NCI-H2107 (cell line): ENCODE measurements around the gene SYCP2.
"Not testable (repeated sequence)": the region's sequence is repeated elsewhere in the genome, so short reads cannot be mapped to it uniquely, and the experiment has no call there.

Experiments used
- DNase-seq: peaks from one replicate; lab custom pipeline; 2025; lab: John Stamatoyannopoulos, UW

The SYCP2 gene, protein sequence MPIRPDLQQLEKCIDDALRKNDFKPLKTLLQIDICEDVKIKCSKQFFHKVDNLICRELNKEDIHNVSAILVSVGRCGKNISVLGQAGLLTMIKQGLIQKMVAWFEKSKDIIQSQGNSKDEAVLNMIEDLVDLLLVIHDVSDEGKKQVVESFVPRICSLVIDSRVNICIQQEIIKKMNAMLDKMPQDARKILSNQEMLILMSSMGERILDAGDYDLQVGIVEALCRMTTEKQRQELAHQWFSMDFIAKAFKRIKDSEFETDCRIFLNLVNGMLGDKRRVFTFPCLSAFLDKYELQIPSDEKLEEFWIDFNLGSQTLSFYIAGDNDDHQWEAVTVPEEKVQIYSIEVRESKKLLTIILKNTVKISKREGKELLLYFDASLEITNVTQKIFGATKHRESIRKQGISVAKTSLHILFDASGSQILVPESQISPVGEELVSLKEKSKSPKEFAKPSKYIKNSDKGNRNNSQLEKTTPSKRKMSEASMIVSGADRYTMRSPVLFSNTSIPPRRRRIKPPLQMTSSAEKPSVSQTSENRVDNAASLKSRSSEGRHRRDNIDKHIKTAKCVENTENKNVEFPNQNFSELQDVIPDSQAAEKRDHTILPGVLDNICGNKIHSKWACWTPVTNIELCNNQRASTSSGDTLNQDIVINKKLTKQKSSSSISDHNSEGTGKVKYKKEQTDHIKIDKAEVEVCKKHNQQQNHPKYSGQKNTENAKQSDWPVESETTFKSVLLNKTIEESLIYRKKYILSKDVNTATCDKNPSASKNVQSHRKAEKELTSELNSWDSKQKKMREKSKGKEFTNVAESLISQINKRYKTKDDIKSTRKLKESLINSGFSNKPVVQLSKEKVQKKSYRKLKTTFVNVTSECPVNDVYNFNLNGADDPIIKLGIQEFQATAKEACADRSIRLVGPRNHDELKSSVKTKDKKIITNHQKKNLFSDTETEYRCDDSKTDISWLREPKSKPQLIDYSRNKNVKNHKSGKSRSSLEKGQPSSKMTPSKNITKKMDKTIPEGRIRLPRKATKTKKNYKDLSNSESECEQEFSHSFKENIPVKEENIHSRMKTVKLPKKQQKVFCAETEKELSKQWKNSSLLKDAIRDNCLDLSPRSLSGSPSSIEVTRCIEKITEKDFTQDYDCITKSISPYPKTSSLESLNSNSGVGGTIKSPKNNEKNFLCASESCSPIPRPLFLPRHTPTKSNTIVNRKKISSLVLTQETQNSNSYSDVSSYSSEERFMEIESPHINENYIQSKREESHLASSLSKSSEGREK (N-terminal part only)

GRCh38 chr20:59933296-59933848 lies at the start of gene SYCP2:
Gene SYCP2 (minus strand): TSS chr20:59933637. CDS start chr20:59922413, 11,224 bp downstream.
- DNase-seq: no peak

DNA sequence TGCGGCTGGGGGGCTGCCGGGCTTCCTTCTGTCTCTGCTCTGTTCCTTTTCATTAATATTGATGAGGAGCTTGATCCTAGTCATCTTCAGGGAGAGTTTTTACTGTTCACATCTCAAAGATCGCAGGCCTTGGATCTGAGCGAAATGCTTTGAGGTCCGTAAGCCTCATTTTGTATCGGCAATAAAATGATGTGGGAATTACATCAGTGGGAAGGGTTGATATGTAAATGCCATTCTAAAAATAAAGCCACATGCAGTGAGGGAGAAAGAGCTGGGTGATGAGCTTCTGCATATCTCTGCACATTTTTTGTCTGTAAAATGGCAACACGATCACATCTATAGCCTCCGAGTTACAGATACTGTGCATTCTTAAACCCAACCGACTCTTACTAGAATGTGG lies 49.6 kb upstream of the SYCP2 start:
- no peak for DNase-seq

GRCh38 chr20:59977086-59977485 lies 43.6 kb upstream of the SYCP2 start:
- no peak for DNase-seq

GRCh38 chr20:59976156-59976782 lies 42.8 kb upstream of the SYCP2 start:
- no peak for DNase-seq

DNA sequence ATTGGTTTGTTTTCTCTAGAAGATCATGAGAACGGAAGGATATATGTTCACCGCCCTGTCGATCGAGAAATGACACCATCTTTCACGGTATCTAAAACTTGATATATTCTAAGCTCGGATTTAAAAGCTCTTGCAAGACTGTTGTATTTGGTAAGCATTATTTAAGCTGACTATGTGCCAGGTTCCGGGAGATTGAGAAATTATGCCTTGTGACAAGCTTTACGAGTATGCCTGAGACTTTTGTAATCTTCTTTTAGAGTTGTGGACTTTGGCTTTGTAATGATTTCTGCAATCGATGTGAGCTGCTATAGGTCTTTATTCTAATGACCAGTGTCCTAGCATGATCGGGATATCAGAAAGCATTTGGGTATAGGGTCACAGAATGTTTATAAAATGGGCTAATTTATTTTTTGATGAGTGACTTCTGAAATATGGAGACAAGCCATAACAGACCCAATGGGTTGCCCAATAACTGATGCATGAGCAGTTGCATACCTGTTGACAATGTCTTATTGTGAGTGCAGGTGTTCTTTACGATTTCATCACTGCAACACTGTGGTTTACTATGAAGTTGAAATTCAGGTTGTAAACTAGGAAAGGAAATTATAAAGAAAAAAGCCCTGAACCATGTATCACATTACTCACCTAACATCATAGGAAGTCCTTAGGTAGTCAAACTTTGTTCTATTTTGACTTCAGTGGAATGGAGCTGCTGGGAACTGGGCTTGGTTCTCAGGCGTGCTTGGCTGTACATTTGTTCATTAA lies 38.8 kb upstream of the SYCP2 start:
- no peak for DNase-seq

DNA sequence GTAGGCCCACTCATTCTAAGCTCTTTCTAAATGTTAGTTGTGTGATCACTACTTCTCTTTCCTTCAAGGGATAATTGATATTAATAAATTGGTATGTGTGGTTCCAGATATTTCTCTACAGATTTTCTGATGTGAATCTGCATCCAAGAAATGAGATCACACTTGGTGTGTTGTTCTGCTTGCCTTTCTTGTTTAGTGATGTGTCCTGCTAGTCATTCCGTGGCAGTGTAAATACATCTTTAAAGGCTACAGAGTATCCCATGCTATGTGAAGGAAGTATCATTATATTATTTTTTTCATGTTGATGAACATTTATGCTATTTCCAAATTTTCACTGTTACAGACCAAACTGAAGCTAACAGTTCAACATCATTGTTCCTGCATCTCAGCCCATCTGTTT lies 38.0 kb upstream of the SYCP2 start:
- DNase-seq: no peak

GRCh38 chr20:59966428-59966827 lies 33.0 kb upstream of the SYCP2 start:
- no peak for DNase-seq

GRCh38 chr20:59962155-59962554 lies 28.7 kb upstream of the SYCP2 start:
- DNase-seq: no peak

DNA sequence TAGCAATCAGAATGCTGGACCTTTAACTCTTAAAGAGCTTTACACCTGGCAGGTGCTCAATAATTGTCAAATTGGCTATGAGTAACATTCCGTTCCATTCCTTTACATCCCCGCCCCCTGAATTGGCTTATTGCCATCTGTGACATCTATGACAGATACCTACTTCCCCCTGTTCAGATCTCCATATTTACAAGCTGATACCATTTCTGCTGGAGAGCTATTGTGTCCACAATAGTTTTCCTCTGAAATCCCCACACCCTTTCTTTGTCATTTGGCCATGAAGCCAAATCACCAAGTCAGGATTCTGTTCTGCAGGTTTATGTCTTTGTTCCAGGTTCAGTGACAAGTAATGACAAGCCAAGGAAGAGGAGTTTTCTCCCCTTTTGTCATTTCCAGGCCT lies 28.0 kb upstream of the SYCP2 start:
- no peak for DNase-seq

GRCh38 chr20:59958626-59959025 lies 25.2 kb upstream of the SYCP2 start:
- peak; percentile 77 for DNase-seq

GRCh38 chr20:59958123-59958522 lies 24.7 kb upstream of the SYCP2 start, which contains the start of gene CDH26:
Gene CDH26 (plus strand): TSS chr20:59958423. CDS start chr20:59958727, 304 bp downstream.
- no peak for DNase-seq

- DNase-seq: not testable (repeated sequence)
These were observed 24.1 kb upstream of the SYCP2 start for GRCh38 chr20:59957568-59957967.

GRCh38 chr20:59955131-59955796 lies 21.8 kb upstream of the SYCP2 start:
- peak; percentile 52 for DNase-seq

DNA sequence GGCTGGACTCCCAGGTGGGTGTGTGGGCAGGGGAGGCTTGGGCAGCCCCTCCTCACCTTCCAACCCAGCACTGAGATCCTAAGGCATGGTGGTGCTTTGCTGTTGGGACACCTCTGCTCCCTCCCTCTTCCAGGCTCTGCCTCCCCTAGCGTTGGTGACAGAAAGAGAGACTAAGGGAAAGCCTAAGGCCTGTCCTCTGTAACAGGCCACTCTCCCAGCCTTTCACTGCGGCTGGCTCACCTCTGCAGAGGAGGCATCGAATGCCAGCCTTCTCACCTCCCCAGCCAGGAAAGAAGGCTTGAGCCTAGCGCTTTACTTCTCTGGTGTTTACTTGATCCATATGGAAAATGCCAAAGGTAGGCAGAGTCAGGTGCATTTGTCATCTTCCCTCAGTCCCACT lies 21.3 kb upstream of the SYCP2 start:
- no peak for DNase-seq

DNA sequence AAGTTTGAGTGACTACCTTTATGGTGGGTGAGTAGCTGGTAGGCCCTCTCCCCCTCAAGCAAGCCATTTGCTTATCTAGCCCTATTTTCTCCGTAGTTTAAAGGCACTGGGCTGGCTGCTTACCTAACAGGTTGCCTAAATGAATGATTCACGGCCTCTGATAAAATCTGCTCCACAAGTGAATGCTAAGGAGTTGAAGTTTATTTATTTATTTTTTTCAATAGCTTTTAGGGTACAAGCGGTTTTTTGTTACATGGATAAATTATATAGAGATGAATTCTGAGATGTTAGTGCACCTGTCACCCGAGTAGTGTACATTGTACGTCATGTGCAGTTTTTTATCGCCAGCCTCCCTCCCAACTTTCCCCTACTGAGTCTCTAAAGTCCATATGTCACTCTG lies 16.5 kb upstream of the SYCP2 start:
- DNase-seq: no peak

- peak; percentile 50 for DNase-seq
These were observed 15.6 kb upstream of the SYCP2 start for GRCh38 chr20:59948828-59949720.

DNA sequence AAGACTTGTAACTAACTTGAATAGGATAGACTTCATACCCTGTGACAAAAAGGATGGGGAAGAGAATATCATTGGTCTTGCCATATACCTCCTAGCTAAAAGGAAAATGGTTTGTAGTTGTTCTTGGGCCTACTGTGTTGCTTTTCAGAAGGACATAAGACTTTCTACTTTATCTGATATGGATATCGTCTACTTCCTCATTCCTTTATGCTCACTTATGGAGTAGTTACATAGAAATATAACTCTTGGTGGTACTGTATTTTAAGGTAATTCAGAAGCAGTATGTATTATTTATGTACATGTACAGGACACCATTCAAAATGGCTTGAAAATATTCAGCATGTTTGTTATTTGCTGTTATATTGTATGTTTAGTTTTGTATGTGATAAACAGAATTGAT lies 14.8 kb upstream of the SYCP2 start:
- no peak for DNase-seq

GRCh38 chr20:59947376-59947775 lies 13.9 kb upstream of the SYCP2 start:
- no peak for DNase-seq

DNA sequence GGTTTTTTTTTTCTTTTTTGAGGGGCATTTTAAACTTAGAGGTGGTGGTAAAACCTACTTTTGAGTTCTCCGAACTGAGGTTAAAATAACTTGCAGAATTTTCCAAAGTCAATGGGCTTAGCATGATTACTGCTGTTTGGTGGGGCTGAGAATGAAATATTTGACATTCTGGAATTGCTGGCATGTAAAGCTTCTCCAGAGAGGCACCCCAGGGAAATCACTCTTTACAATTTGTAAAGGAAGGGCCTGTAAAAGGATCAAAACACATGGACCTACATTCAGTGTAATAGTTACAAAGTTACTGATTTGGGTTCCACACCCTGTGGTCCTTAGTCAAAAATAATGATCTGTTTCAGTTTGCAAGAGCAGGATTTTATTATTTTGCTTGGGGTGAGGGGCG lies 12.3 kb upstream of the SYCP2 start:
- no peak for DNase-seq
